HL-60 (cell line): ENCODE results near the gene ZNF514.

Source experiments
- DNase-seq, 2 experiments: peaks; one replicate each; pipeline ENCODE4 v3.0.0-alpha.2; 2010 to 2020; ENCODE audit warnings: low read depth in 1 of 2, low spot score in 1 of 2
- H3K27ac ChIP-seq: fragments of 250-450 bp; sonication (Bioruptor Pico); replicated peaks from 2 replicates; pipeline ENCODE4 v1.5.1; 2020; ENCODE audit warnings: mild to moderate bottlenecking, moderate library complexity
- H3K27me3 ChIP-seq: fragments of 250-450 bp; sonication (Bioruptor Pico); 2 replicates; pipeline ENCODE4 v1.5.1; 2021; ENCODE audit warnings: mild to moderate bottlenecking, moderate library complexity; ENCODE audit not compliant: insufficient read depth, poor library complexity, severe bottlenecking
- H3K4me3 ChIP-seq: replicated peaks from 2 replicates; pipeline ENCODE4 v1.5.1; 2011; ENCODE audit warnings: mild to moderate bottlenecking, control low read depth, low read length; ENCODE audit not compliant: insufficient read depth
- GABPA ChIP-seq: IDR thresholded peaks from 2 replicates; pipeline ENCODE4 v1.6.1; 2012; ENCODE audit warnings: low read depth
- POLR2AphosphoS5 ChIP-seq: IDR thresholded peaks from 2 replicates; pipeline ENCODE4 v1.6.1; 2012; ENCODE audit warnings: low read depth
- SPI1 ChIP-seq: IDR thresholded peaks from 2 replicates; pipeline ENCODE4 v1.6.1; 2012; ENCODE audit warnings: low read depth, mild to moderate bottlenecking, borderline replicate concordance
- TF ChIP-seq, protein P1 (sequence below): IDR thresholded peaks from one replicate; pipeline ENCODE4 v1.5.1; 2011; ENCODE audit warnings: low read length, control low read depth, inconsistent platforms; ENCODE audit not compliant: insufficient read depth
- TF ChIP-seq, protein P2 (sequence below): IDR thresholded peaks from 2 replicates; pipeline ENCODE4 v1.6.1; 2012; ENCODE audit warnings: low read depth; ENCODE audit not compliant: insufficient replicate concordance

Gene ZNF514

DNA sequence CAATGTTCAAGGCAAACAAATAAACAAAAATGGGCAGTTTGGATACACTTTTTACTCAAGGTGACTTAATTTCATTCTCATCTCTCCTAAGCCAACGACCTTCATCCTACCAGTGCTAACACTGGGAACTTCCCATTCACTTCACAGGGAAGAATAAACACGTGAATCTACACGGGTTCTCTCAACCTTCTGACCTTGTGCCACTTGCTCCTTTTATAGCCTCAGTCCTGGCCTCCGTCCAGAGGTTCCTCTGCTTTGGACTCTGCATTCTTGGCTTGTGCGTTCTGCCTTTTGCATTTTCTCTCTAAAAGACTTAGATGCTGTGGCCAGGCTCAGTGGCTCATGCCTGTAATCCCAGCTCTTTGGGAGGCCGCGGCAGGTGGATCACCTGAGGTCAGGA lies 19.8 kb upstream of the ZNF514 start:
- DNase-seq: no peak
- no peaks in the 10 kb centered on the region for H3K27me3 ChIP-seq
- H3K27ac ChIP-seq: no peak overlapping the region
- TF ChIP-seq, protein P1, sequence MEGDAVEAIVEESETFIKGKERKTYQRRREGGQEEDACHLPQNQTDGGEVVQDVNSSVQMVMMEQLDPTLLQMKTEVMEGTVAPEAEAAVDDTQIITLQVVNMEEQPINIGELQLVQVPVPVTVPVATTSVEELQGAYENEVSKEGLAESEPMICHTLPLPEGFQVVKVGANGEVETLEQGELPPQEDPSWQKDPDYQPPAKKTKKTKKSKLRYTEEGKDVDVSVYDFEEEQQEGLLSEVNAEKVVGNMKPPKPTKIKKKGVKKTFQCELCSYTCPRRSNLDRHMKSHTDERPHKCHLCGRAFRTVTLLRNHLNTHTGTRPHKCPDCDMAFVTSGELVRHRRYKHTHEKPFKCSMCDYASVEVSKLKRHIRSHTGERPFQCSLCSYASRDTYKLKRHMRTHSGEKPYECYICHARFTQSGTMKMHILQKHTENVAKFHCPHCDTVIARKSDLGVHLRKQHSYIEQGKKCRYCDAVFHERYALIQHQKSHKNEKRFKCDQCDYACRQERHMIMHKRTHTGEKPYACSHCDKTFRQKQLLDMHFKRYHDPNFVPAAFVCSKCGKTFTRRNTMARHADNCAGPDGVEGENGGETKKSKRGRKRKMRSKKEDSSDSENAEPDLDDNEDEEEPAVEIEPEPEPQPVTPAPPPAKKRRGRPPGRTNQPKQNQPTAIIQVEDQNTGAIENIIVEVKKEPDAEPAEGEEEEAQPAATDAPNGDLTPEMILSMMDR: no peak
- TF ChIP-seq GABPA: no peak
- H3K4me3 ChIP-seq: no peak overlapping the region

DNA sequence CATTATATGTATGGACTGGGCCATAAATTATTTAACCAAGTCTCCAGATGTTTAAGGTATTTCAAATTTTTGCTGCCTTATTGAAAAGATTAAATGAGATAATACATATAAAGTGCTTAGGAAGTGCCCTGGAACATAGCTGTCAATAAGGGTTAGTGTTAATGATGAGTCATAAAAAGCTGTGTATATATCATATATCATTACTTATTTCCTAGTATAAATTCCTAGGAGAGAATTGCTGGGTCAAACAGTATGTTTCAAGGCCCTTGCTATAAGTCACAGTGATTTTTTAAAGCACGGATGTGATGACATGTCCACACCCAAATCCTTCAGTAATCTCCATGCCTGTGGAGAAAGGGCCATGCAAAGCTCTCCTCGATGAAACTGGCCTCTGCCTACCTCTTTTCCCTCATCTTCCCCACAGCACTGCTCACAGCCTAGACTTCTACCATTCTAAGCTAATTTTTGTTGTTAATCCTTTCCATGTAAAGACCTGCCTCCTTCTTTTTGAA lies 14.4 kb upstream of the ZNF514 start:
- TF ChIP-seq POLR2AphosphoS5 (no peak), GABPA (no peak), SPI1 (no peak)
- TF ChIP-seq, protein P2, sequence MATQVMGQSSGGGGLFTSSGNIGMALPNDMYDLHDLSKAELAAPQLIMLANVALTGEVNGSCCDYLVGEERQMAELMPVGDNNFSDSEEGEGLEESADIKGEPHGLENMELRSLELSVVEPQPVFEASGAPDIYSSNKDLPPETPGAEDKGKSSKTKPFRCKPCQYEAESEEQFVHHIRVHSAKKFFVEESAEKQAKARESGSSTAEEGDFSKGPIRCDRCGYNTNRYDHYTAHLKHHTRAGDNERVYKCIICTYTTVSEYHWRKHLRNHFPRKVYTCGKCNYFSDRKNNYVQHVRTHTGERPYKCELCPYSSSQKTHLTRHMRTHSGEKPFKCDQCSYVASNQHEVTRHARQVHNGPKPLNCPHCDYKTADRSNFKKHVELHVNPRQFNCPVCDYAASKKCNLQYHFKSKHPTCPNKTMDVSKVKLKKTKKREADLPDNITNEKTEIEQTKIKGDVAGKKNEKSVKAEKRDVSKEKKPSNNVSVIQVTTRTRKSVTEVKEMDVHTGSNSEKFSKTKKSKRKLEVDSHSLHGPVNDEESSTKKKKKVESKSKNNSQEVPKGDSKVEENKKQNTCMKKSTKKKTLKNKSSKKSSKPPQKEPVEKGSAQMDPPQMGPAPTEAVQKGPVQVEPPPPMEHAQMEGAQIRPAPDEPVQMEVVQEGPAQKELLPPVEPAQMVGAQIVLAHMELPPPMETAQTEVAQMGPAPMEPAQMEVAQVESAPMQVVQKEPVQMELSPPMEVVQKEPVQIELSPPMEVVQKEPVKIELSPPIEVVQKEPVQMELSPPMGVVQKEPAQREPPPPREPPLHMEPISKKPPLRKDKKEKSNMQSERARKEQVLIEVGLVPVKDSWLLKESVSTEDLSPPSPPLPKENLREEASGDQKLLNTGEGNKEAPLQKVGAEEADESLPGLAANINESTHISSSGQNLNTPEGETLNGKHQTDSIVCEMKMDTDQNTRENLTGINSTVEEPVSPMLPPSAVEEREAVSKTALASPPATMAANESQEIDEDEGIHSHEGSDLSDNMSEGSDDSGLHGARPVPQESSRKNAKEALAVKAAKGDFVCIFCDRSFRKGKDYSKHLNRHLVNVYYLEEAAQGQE: no peak
- TF ChIP-seq, protein P1: no peak
- Histone ChIP-seq H3K27me3 (no peaks in the 10 kb centered on the region), H3K4me3 (no peak overlapping the region), H3K27ac (no peak overlapping the region)
- no peak for DNase-seq

DNA sequence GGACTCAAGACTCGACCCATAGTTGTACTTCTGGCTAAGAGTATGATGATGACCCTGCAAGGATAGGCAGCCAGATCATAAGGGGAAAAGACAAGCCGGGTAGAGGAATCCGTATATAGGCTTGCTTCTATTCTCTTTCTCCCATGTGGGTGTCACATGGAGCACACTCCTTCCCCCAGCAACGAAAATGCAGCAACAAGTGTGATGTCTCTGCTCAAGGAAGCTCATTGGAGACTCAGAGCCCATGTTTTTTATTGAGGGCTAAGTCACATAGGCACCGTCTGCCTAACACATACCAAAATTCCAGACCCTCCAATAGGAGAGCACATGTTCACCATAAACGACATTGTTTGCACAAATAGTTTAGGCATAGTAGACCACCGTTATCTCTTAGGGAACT lies 12.3 kb upstream of the ZNF514 start:
- H3K27ac ChIP-seq: no peak overlapping the region
- DNase-seq: no peak
- no peaks in the 10 kb centered on the region for H3K27me3 ChIP-seq
- no peak for TF ChIP-seq SPI1
- TF ChIP-seq GABPA: no peak
- TF ChIP-seq, protein P2: no peak
- TF ChIP-seq, protein P1: no peak
- TF ChIP-seq POLR2AphosphoS5: no peak
- no peak overlapping the region for H3K4me3 ChIP-seq

DNA sequence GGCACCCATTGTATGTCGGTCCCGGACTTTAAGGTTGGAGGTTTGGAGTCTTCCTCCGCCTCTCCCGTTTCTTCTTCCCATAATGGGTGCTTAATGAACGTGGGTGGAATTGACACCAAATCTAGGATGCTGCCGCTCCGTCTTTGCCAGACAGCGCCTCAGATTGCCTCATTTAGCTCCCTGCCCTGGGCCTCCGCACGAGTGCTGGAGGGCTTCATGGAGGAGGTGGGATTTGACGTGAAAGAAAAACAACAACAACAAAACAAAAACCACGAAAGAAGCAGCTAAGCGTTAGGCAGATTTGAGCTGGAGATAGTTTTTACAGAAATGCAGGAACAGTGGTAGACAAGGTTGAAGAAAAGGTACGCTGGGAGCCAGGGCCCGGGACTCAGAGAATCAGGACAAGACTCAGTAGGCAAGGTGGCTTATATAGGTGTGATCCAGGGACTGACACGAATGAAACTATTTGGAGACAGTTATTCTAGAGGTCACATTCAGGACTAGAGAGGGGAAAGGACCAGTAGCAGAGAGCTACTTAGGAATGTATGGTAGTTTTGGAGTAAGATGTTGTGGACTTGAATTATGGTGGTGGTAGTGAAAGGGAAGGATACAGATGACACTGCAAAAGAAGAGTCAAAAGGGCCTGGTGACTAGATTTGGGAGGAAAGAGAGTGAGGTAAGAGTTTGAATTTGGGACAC lies 6.6 kb upstream of the ZNF514 start:
- TF ChIP-seq, protein P1: no peak
- TF ChIP-seq SPI1: no peak
- TF ChIP-seq, protein P2: no peak
- TF ChIP-seq POLR2AphosphoS5: no peak
- TF ChIP-seq GABPA: no peak
- H3K4me3 ChIP-seq: peak overlapping the region; percentile 61
- H3K27ac ChIP-seq: peak overlapping the region; percentile 95
- no peaks in the 10 kb centered on the region for H3K27me3 ChIP-seq
- DNase-seq: no peak
